Stimulated activated CD4-positive, alpha-beta T cell treated with anti-CD3 and anti-CD28 coated beads, Interleukin-1b, Interleukin-23, amount 100 ng/mL, for 48 hours (primary cell): ENCODE measurements around the gene TGIF2LY.
"Not testable (repeated sequence)": the region's sequence is repeated elsewhere in the genome, so short reads cannot be mapped to it uniquely, and the experiment has no call there.

Source experiments
- DNase-seq: peaks from one replicate; pipeline ENCODE4 v3.0.0-alpha.2; 2020

Gene TGIF2LY

GRCh38 chrY:3578767-3579166 is at the start of gene TGIF2LY:
Gene TGIF2LY, plus strand, starts transcription at chrY:3579067. Its CDS starts 178 bp downstream, at chrY:3579245.
- DNase-seq: not testable (repeated sequence)
